ENCODE data around the gene UBXN10.

DNA sequence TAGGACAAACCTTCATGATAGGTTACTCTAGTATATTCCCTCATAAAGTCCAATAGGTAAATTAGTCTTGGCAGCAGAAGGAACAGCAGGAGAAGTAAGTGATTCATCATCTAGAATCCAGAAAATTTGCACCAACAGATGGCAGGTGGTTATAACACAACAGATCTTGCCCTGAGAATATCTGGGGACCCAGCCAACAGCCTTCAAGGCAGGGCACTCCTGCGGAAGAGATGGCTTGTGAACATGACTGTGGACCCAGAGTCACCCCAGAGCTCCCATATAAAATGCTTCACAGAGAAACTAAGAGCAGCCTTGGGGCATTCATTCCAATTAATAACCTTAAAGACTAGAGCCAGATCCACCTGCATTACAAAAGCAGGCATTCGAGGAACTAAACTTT is 8.3 kb downstream of the UBXN10 start:
- TF ChIP-seq, protein P1, sequence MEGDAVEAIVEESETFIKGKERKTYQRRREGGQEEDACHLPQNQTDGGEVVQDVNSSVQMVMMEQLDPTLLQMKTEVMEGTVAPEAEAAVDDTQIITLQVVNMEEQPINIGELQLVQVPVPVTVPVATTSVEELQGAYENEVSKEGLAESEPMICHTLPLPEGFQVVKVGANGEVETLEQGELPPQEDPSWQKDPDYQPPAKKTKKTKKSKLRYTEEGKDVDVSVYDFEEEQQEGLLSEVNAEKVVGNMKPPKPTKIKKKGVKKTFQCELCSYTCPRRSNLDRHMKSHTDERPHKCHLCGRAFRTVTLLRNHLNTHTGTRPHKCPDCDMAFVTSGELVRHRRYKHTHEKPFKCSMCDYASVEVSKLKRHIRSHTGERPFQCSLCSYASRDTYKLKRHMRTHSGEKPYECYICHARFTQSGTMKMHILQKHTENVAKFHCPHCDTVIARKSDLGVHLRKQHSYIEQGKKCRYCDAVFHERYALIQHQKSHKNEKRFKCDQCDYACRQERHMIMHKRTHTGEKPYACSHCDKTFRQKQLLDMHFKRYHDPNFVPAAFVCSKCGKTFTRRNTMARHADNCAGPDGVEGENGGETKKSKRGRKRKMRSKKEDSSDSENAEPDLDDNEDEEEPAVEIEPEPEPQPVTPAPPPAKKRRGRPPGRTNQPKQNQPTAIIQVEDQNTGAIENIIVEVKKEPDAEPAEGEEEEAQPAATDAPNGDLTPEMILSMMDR (IDR thresholded peaks at IDR 0.05): no peak
- TF ChIP-seq REST (IDR thresholded peaks at IDR 0.05; ENCODE audit: insufficient read depth in 1 of 2, low read depth in 2 of 2, low read length in 1 of 2) (no peak), POLR2AphosphoS5 (IDR thresholded peaks at IDR 0.05; ENCODE audit: low read depth, low read length) (no peak), TCF7L2 (IDR thresholded peaks at IDR 0.05; ENCODE audit: low read depth, low read length) (no peak)
